Measurements from ENCODE around the gene MAG.

Gene MAG

DNA sequence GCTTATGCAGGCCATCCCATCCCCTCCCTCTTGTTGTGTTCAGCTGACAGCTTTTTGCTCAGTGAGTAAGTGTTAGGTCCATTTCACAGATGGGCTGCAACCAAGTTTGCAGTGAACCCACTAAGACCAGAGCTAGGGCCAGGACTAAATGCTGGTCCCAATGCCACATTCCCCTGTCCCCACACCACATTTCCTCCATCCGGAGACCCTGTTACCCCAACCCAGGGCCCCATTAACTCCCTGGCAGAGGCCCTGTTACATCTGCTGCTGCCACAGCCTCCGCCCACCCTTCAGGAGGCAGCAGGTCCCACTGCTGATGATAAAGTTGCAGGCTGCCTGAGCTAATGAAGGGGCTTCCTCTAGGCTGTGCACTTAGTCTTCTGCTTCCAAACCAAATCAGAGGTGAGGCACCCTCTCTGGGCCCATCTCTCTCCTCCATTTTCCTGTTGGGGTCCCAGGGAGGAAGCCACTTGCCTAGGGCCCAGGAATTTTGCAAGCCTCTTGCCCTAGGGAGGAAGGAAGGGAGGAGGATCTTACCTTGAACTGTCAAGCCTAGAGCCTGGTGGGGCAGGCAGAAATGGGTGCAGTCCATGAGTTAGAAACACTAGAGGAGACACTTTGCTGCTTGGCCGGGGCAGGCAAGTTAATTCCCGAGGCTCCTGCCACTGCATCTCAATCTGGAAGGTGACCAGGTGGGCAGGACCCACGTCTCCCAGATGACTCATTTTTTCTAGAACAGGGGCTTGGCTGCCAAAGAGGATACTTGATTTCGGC lies 26.6 kb upstream of the MAG start:
- no peak for DNase-seq

DNA sequence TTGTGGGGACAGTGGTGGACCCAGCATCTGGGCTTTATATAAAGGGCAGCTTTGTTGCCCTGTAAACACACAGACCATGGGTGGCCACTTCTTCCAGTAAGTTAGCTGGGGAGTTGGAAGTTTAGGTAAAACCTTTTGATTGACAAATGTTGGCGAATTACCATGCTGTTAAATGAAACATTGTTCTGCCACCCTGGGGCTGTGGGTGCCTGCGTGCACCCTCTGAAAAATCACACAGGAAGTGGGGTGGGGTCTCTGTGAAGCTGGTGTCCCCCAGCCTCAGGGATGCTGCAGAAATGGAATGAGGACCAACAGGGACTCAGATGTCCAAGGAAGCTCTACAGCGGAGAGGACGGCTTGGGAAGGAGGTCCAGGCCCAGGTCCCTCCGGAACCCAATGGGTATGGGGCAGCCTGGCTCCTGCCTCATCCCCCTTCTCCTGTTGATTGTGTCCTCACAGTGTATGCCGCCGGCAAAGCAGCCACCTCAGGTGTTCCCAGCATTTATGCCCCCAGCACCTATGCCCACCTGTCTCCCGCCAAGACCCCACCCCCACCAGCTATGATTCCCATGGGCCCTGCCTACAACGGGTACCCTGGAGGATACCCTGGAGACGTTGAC lies 26.0 kb upstream of the MAG start:
- no peak for DNase-seq

GRCh38 chr19:35266520-35267352 lies 25.2 kb upstream of the MAG start:
- DNase-seq = no peak

DNA sequence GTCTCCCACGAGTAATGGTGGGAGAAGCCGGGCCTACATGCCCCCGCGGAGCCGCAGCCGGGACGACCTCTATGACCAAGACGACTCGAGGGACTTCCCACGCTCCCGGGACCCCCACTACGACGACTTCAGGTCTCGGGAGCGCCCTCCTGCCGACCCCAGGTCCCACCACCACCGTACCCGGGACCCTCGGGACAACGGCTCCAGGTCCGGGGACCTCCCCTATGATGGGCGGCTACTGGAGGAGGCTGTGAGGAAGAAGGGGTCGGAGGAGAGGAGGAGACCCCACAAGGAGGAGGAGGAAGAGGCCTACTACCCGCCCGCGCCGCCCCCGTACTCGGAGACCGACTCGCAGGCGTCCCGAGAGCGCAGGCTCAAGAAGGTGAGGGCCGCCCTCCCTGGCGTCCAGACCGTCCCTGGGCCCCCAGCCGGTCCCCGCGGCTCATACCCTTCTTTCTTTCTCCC lies 24.6 kb upstream of the MAG start:
- peak in 1 of 2 donors; percentile 30 for DNase-seq

- peak; percentile 75 to 81 for DNase-seq
Observed at GRCh38 chr19:35267818-35268535, 24.0 kb upstream of the MAG start.

DNA sequence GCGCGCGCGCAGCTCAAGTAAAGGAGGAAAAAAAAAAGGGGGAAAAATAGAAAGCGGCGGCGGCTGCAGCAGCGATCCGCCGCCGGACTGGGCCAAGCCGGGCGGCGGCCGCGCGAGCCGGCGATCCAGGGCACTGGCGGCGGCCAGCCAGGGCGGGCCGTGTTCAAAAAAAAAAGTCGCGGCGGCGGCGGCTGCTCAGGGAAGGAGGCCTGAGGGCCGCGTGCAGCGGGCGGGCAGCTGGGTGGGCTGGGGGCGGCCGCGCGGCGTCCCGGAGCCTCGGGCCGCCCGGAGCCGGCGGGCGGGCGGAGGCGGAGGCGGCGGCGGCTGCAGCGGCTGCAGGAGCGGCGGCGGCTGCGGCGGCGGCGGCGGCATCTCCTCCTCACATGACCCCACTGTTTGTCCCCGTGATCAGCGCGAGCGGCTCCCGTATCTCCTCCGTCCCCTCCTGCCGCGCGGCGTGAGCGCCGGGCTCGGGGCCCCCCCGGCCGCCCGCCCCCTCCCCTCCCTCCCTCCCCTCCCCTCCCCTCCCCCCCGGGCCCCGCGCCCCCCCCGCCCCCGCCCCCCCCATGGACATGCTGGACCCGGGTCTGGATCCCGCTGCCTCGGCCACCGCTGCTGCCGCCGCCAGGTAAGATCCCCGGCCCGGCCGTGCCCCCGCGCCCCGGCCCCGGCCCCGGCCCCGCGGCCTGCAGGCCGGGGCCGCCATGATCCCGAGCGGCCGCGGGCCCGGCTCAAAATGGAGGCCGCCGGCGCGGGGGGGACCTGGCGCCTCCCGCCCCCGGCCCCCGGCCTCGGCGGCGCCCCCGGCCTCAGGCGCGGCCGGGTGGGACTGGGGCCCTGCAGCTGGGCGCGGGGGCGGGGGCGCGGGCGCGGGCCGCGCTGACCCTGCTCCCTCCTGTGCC lies 23.2 kb upstream of the MAG start, which contains the start of gene USF2:
TSS of gene USF2 (plus strand) at position 427 of the 902 bp plus-strand sequence. CDS start at position 567, 140 bp downstream.
- peak; percentile 63 to 65 for DNase-seq

GRCh38 chr19:35269438-35270117 lies 22.4 kb upstream of the MAG start:
- peak; percentile 85 to 86 for DNase-seq

DNA sequence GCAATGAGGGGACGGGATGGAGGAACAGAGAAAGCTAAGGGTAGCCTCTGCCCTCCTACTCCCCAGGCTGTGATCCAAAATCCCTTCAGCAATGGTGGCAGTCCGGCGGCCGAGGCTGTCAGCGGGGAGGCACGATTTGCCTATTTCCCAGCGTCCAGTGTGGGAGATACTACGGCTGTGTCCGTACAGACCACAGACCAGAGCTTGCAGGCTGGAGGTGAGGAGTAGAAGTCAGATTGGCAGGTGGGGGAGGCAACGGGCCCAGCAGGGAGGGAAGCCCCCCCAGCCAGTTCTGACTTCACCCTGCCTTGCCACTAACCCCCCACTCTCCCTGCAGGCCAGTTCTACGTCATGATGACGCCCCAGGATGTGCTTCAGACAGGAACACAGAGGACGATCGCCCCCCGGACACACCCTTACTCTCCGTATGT lies 21.6 kb upstream of the MAG start:
- DNase-seq = no peak

DNA sequence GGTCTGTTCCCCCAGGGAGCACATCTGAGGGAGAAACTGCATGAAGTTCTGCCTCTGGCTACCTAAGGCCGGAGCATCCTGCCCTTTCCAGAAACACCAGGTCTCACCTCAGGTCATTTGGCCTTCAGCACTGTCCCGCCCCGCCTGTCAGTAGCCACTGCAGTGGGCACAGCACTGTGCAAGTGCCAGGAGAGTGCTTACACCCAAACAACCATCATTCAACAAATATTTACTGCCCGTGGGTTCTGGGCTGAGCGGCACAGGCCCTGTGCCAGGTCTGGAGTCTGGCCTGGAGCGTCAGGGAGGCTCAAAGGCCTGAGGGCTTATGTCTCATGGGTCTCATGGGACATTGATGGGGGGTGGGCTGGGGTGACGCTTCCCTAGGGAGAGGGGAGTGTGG lies 20.4 kb upstream of the MAG start:
- no peak for DNase-seq

GRCh38 chr19:35272122-35272719 lies 19.7 kb upstream of the MAG start:
- DNase-seq = peak in 1 of 2 donors; percentile 22

DNA sequence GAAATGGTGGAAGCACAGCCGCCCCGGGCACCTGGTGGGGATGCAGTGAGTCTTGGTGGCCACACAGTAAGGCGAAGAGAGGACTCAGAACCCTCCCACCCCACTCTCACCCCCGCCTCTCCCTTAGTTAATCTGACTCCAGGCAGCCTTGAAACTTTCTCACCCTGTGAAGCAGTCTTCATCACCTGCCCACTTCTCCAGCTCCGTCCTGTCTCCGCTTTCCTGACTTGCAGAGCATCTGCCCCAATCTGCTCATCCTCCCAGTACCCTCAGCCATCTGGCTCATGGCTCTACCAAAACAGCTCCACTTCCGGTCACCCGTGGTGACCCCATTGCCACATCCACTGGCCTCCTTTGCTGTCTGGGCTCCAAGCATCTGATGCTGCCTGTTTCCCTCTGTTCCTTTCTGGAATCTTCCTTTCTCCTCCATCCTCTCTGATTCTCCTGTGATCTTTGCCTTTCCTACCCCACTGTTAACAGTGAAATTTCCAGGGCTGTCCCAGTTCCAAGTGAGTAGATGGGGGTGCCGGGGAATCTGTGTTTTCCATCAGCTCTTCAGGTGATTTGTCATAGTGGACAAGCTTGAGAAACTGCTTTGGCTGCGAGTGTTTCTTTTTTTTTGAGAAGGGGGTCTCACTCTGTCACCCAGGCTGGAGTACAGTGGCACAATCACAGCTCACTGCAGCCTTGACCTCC lies 18.9 kb upstream of the MAG start:
- DNase-seq = no peak

GRCh38 chr19:35273686-35274259 lies 18.2 kb upstream of the MAG start:
- DNase-seq = no peak

DNA sequence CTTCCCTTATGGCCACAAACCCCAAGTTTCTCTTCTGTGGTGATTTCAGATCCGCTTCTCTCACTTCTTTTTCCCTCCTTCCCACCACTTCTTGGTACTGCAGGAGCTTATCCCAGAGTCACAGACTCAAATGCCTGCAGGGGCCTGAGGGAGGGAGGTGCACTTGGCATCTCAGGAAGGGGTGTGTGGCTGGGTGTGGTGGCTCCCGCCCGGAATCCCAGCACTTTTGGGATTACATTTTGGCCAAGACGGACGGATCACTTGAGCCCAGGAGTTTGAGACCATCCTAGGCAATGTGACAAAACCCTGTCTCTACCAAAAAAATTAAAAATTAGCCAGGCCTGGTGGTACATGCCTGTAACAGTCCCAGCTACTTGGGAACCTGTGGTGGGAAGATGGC lies 17.6 kb upstream of the MAG start:
- DNase-seq = no peak

DNA sequence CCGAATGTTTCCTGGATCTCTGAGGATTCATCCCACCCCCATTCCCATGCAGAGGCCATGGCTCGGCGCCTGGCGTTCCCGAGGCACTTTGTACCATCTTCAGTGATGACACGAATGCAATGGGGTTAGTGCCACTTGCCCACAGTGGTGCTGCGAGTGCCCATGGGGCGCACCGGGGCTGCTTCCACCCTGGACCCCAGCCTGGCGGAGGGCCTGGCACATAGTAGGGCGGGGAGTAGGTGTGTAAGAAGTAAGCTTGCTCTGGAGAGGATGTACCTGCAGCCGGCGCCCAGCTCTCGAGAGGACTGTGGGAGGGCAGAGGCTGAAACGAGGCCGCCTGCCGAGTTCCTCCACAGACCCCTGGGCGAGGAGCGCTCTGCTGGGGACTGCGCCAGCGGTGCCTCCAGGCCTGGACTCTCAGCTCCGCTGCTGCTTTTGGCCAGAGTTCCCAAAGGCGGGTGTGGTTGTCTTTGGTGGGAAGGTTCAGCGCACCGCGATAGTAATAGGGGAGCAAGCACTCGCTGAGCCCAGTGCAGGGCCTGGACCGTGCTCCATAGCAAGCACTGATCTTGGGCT lies 15.2 kb upstream of the MAG start:
- no peak for DNase-seq

- no peak for DNase-seq
Observed at GRCh38 chr19:35278578-35279284, 13.2 kb upstream of the MAG start.

DNA sequence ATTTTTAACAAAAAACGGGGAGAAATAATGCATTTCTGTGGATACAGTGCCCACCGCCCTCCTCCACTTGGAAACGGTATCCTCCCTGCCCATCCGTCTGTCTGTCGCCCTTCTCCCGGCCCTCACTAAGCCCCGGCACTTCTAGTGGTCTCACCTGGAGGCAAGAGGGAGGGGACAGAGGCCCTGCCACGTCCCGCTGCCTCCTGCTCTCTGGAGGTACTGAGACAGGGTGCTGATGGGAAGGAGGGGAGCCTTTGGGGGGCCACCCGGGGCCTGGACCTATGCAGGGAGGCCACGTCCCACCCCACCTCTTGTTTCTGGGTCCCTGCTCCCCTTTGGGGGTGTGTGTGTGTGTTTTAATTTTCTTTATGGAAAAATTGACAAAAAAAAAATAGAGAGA lies 12.6 kb upstream of the MAG start:
- DNase-seq = no peak

DNA sequence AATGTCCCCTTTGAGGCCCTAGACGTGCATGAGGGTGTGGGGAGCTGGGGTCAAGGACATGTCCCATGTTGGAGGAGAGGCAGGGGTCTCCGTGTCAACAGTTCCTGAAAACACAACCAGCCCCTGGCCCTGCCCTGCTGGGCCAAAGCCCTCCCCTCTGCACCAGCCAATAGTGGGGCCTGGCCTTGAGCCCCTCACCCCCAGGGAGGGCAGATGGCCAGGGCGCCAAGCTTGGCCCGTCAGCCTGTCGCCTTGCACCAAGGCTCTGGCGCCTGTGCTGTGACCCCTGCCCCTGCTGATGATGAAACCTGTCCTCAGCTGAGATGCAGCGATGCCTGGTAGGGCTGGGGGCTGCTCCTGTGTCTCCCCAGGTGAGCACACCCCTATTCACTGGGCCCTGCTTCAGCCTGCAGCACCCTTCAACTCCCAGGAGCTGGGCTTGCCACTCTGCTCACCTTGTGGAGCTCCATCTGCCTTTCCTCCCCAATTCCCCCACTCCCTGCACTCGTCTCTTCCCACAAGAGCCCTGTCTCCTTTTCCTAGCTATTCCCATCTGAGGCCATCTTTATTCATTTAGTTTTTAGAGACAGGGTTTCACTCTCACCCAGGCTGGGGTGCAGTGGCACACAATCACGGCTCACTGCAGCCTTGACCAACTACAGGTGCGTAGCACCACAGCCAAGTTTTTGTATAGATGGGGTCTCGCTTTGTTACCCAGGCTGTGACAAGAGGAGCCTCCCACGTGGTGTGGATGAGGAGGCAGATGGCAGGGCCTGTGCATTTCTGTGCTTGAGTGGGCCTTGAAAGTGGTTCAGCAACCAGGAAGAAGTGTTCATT lies 11.8 kb upstream of the MAG start:
- no peak for DNase-seq

- no peak for DNase-seq
Observed at GRCh38 chr19:35281303-35281702, 10.7 kb upstream of the MAG start.

Data from CD4-positive, alpha-beta T cell treated with Interferon alpha-2 for 1 hour (primary cell).